HEK293 (cell line): Measurements from ENCODE around the gene PDZD8.

Experiments used
- BCL11A ChIP-seq: fragments of 450-650 bp; formaldehyde crosslinking; IDR thresholded peaks from 2 replicates; pipeline ENCODE4 v1.5.1; 2016; ENCODE audit warnings: low read depth, missing biosample characterization, missing genetic modification characterization
- GLI4 ChIP-seq: fragments of 450-650 bp; formaldehyde crosslinking; IDR thresholded peaks from 2 replicates; pipeline ENCODE4 v1.5.1; 2016; ENCODE audit warnings: missing biosample characterization, missing genetic modification characterization
- HOXC10 ChIP-seq: sonication (generic); formaldehyde crosslinking; IDR thresholded peaks from 2 replicates; pipeline ENCODE4 v1.8.1; 2023; ENCODE audit warnings: mild to moderate bottlenecking, missing genetic modification reagents
- INSM2 ChIP-seq: fragments of 450-650 bp; formaldehyde crosslinking; IDR thresholded peaks from 2 replicates; pipeline ENCODE4 v1.5.1; 2016; ENCODE audit warnings: missing biosample characterization, missing genetic modification characterization
- MEIS1 ChIP-seq: sonication (generic); formaldehyde crosslinking; IDR thresholded peaks from 2 replicates; pipeline ENCODE4 v1.8.1; 2022; ENCODE audit warnings: missing genetic modification reagents, mild to moderate bottlenecking, borderline replicate concordance
- OSR2 ChIP-seq: fragments of 450-650 bp; formaldehyde crosslinking; IDR thresholded peaks from 2 replicates; pipeline ENCODE4 v1.5.1; 2016; ENCODE audit warnings: missing biosample characterization, missing genetic modification characterization
- PBX3 ChIP-seq: sonication (generic); formaldehyde crosslinking; IDR thresholded peaks from 2 replicates; pipeline ENCODE4 v1.8.1; 2022; ENCODE audit warnings: mild to moderate bottlenecking, moderate library complexity, missing genetic modification reagents
- TSHZ1 ChIP-seq: fragments of 450-650 bp; formaldehyde crosslinking; IDR thresholded peaks from 2 replicates; pipeline ENCODE4 v1.5.1; 2016; ENCODE audit warnings: missing biosample characterization, missing genetic modification characterization, borderline replicate concordance
- ZBTB1 ChIP-seq: fragments of 450-650 bp; formaldehyde crosslinking; IDR thresholded peaks from 2 replicates; pipeline ENCODE4 v1.5.1; 2016; ENCODE audit warnings: missing biosample characterization, missing genetic modification characterization
- ZBTB21 ChIP-seq: fragments of 450-650 bp; formaldehyde crosslinking; IDR thresholded peaks from 2 replicates; pipeline ENCODE4 v1.5.1; 2017; ENCODE audit warnings: missing biosample characterization, missing genetic modification characterization
- ZBTB48 ChIP-seq: fragments of 450-650 bp; formaldehyde crosslinking; IDR thresholded peaks from 2 replicates; pipeline ENCODE4 v1.5.1; 2016; ENCODE audit warnings: missing biosample characterization, missing genetic modification characterization
- ZFP3 ChIP-seq: fragments of 450-650 bp; formaldehyde crosslinking; IDR thresholded peaks from 2 replicates; pipeline ENCODE4 v1.5.1; 2016; ENCODE audit warnings: low read depth, missing biosample characterization, missing genetic modification characterization
- ZNF10 ChIP-seq: fragments of 450-650 bp; formaldehyde crosslinking; IDR thresholded peaks from 2 replicates; pipeline ENCODE4 v1.5.1; 2017; ENCODE audit warnings: missing biosample characterization, missing genetic modification characterization
- ZNF157 ChIP-seq: fragments of 450-650 bp; formaldehyde crosslinking; IDR thresholded peaks from 2 replicates; pipeline ENCODE4 v1.5.1; 2016; ENCODE audit warnings: missing biosample characterization, missing genetic modification characterization
- ZNF23 ChIP-seq: fragments of 450-650 bp; formaldehyde crosslinking; IDR thresholded peaks from 2 replicates; pipeline ENCODE4 v1.5.1; 2016; ENCODE audit warnings: missing biosample characterization, missing genetic modification characterization, borderline replicate concordance
- ZNF24 ChIP-seq: fragments of 450-650 bp; formaldehyde crosslinking; IDR thresholded peaks from 2 replicates; pipeline ENCODE4 v1.5.1; 2016; ENCODE audit warnings: missing biosample characterization, missing genetic modification characterization
- ZNF266 ChIP-seq: fragments of 450-650 bp; formaldehyde crosslinking; IDR thresholded peaks from 2 replicates; pipeline ENCODE4 v1.5.1; 2016; ENCODE audit warnings: missing biosample characterization, missing genetic modification characterization, low read depth
- ZNF311 ChIP-seq: fragments of 450-650 bp; formaldehyde crosslinking; IDR thresholded peaks from 2 replicates; pipeline ENCODE4 v1.5.1; 2017; ENCODE audit warnings: missing biosample characterization, missing genetic modification characterization, borderline replicate concordance
- ZNF433 ChIP-seq: fragments of 450-650 bp; formaldehyde crosslinking; IDR thresholded peaks from 2 replicates; pipeline ENCODE4 v1.5.1; 2016; ENCODE audit warnings: missing biosample characterization, missing genetic modification characterization, low read depth
- ZNF514 ChIP-seq: fragments of 450-650 bp; formaldehyde crosslinking; IDR thresholded peaks from 2 replicates; pipeline ENCODE4 v1.5.1; 2016; ENCODE audit warnings: missing biosample characterization, missing genetic modification characterization
- ZNF580 ChIP-seq: fragments of 450-650 bp; formaldehyde crosslinking; IDR thresholded peaks from 2 replicates; pipeline ENCODE4 v1.5.1; 2016; ENCODE audit warnings: missing biosample characterization, missing genetic modification characterization
- ZNF626 ChIP-seq: fragments of 450-650 bp; sonication (Bioruptor Pico); formaldehyde crosslinking; IDR thresholded peaks from 2 replicates; pipeline ENCODE4 v1.5.1; 2018; ENCODE audit warnings: missing biosample characterization, missing genetic modification characterization, inconsistent platforms
- ZNF654 ChIP-seq: fragments of 450-650 bp; formaldehyde crosslinking; IDR thresholded peaks from 2 replicates; pipeline ENCODE4 v1.5.1; 2016; ENCODE audit warnings: low read depth, missing biosample characterization, missing genetic modification characterization
- ZNF837 ChIP-seq: fragments of 450-650 bp; formaldehyde crosslinking; IDR thresholded peaks from 2 replicates; pipeline ENCODE4 v1.5.1; 2016; ENCODE audit warnings: missing biosample characterization, missing genetic modification characterization
- ZSCAN16 ChIP-seq: fragments of 450-650 bp; formaldehyde crosslinking; IDR thresholded peaks from 2 replicates; pipeline ENCODE4 v1.5.1; 2016; ENCODE audit warnings: missing biosample characterization, missing genetic modification characterization
- TF ChIP-seq, protein P1 (sequence below): fragments of 450-650 bp; formaldehyde crosslinking; IDR thresholded peaks from 2 replicates; pipeline ENCODE4 v1.5.1; 2017; ENCODE audit warnings: missing biosample characterization, mild to moderate bottlenecking, missing genetic modification characterization, moderate library complexity
- TF ChIP-seq, protein P2 (sequence below): fragments of 450-650 bp; formaldehyde crosslinking; IDR thresholded peaks from 2 replicates; pipeline ENCODE4 v1.5.1; 2016; ENCODE audit warnings: missing biosample characterization, missing genetic modification characterization, low read depth
- TF ChIP-seq, protein P3 (sequence below): fragments of 450-650 bp; formaldehyde crosslinking; IDR thresholded peaks from 2 replicates; pipeline ENCODE4 v1.5.1; 2016; ENCODE audit warnings: missing biosample characterization, missing genetic modification characterization

The PDZD8 gene

GRCh38 chr10:117375360-117376178 lies at the start of gene PDZD8 (continued):
- TF ChIP-seq ZFP3 (tag by site-specific recombination) = no peak
- TF ChIP-seq ZBTB21 (tag by site-specific recombination) = peak; percentile 66
- TF ChIP-seq, protein P1, sequence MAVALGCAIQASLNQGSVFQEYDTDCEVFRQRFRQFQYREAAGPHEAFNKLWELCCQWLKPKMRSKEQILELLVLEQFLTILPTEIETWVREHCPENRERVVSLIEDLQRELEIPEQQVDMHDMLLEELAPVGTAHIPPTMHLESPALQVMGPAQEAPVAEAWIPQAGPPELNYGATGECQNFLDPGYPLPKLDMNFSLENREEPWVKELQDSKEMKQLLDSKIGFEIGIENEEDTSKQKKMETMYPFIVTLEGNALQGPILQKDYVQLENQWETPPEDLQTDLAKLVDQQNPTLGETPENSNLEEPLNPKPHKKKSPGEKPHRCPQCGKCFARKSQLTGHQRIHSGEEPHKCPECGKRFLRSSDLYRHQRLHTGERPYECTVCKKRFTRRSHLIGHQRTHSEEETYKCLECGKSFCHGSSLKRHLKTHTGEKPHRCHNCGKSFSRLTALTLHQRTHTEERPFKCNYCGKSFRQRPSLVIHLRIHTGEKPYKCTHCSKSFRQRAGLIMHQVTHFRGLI = peak; percentile 47; the same call in 1 of the 2 replicates
- TF ChIP-seq MEIS1 = no peak
- no peak for TF ChIP-seq HOXC10
- 0 out of 2 replicates have a peak, but pooled peaks have one; percentile 27 for TF ChIP-seq TSHZ1 (tag by site-specific recombination)
- peak; percentile 69 for TF ChIP-seq INSM2 (tag by site-specific recombination)
- TF ChIP-seq ZNF580 (tag by site-specific recombination) = peak; percentile 55; the same call in 1 of the 2 replicates
- TF ChIP-seq, protein P2, sequence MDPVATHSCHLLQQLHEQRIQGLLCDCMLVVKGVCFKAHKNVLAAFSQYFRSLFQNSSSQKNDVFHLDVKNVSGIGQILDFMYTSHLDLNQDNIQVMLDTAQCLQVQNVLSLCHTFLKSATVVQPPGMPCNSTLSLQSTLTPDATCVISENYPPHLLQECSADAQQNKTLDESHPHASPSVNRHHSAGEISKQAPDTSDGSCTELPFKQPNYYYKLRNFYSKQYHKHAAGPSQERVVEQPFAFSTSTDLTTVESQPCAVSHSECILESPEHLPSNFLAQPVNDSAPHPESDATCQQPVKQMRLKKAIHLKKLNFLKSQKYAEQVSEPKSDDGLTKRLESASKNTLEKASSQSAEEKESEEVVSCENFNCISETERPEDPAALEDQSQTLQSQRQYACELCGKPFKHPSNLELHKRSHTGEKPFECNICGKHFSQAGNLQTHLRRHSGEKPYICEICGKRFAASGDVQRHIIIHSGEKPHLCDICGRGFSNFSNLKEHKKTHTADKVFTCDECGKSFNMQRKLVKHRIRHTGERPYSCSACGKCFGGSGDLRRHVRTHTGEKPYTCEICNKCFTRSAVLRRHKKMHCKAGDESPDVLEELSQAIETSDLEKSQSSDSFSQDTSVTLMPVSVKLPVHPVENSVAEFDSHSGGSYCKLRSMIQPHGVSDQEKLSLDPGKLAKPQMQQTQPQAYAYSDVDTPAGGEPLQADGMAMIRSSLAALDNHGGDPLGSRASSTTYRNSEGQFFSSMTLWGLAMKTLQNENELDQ (tag by site-specific recombination) = no peak
- no peak for TF ChIP-seq ZNF626 (tag by site-specific recombination)
- TF ChIP-seq ZNF654 (tag by site-specific recombination) = no peak
- TF ChIP-seq ZSCAN16 (tag by site-specific recombination) = no peak
- no peak for TF ChIP-seq ZNF23 (tag by site-specific recombination)
- TF ChIP-seq, protein P3, sequence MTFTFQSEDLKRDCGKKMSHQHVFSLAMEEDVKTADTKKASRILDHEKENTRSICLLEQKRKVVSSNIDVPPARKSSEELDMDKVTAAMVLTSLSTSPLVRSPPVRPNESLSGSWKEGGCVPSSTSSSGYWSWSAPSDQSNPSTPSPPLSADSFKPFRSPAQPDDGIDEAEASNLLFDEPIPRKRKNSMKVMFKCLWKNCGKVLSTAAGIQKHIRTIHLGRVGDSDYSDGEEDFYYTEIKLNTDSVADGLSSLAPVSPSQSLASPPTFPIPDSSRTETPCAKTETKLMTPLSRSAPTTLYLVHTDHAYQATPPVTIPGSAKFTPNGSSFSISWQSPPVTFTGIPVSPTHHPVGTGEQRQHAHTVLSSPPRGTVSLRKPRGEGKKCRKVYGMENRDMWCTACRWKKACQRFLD = no peak
- no peak for TF ChIP-seq ZNF157
- no peak for TF ChIP-seq ZNF311 (tag by site-specific recombination)
- TF ChIP-seq ZNF837 (tag by site-specific recombination) = no peak
- peak; percentile 71; the same call in 1 of the 2 replicates for TF ChIP-seq BCL11A (tag by site-specific recombination)
- TF ChIP-seq ZNF266 = no peak
- TF ChIP-seq ZBTB48 (tag by site-specific recombination) = peak; percentile 53
- TF ChIP-seq OSR2 (tag by site-specific recombination) = no peak
- peak; percentile 64; the same call in 1 of the 2 replicates for TF ChIP-seq PBX3 (CRISPR knock-in tag)
- TF ChIP-seq ZNF514 (tag by site-specific recombination) = no peak
- TF ChIP-seq ZBTB1 (tag by site-specific recombination) = no peak
- peak; percentile 67 for TF ChIP-seq ZNF24
- TF ChIP-seq ZNF433 (tag by site-specific recombination) = no peak
- no peak; the same call in 1 of the 2 replicates for TF ChIP-seq ZNF10 (tag by site-specific recombination)
- TF ChIP-seq GLI4 (tag by site-specific recombination) = no peak
